T-helper 22 cell (primary cell): ENCODE results near the gene ZNF780A.
"Not testable (repeated sequence)": the region's sequence is repeated elsewhere in the genome, so short reads cannot be mapped to it uniquely, and the experiment has no call there.

Source experiments
- DNase-seq: peaks from one replicate; pipeline ENCODE4 v3.0.0-alpha.2; 2020; ENCODE audit warnings: low read depth

The ZNF780A gene

GRCh38 chr19:40084948-40085347, 5.8 kb downstream of the ZNF780A start:
- DNase-seq = no peak

GRCh38 chr19:40081411-40081810, 9.3 kb downstream of the ZNF780A start:
- DNase-seq = no peak

- DNase-seq = no peak
These were observed 10.5 kb downstream of the ZNF780A start for GRCh38 chr19:40080289-40080688.

GRCh38 chr19:40078377-40078776, 12.4 kb downstream of the ZNF780A start:
- DNase-seq = no peak

GRCh38 chr19:40070058-40070457, 20.7 kb downstream of the ZNF780A start:
- DNase-seq = no peak

- no peak for DNase-seq
These were observed 31.1 kb downstream of the ZNF780A start for GRCh38 chr19:40059624-40060023.

- DNase-seq = no peak
These were observed 33.6 kb downstream of the ZNF780A start for GRCh38 chr19:40057166-40057565.

GRCh38 chr19:40056505-40056904, 34.2 kb downstream of the ZNF780A start:
- DNase-seq = no peak

- DNase-seq = peak; percentile 42
These were observed 34.8 kb downstream of the ZNF780A start, which contains the start of gene ZNF780B for GRCh38 chr19:40055832-40056504. Gene ZNF780B (minus strand): TSS chr19:40056231. CDS start chr19:40050332, 5,899 bp downstream.

- no peak for DNase-seq
These were observed 35.7 kb downstream of the ZNF780A start for GRCh38 chr19:40055049-40055448.

- no peak for DNase-seq
These were observed 36.1 kb downstream of the ZNF780A start for GRCh38 chr19:40054632-40055031.

GRCh38 chr19:40053491-40053890, 37.3 kb downstream of the ZNF780A start:
- no peak for DNase-seq

GRCh38 chr19:40041718-40042117, 49.0 kb downstream of the ZNF780A start:
- not testable (repeated sequence) for DNase-seq

- DNase-seq = not testable (repeated sequence)
These were observed 52.7 kb downstream of the ZNF780A start for GRCh38 chr19:40038047-40038446.

GRCh38 chr19:40035996-40036395, 54.7 kb downstream of the ZNF780A start:
- DNase-seq = no peak

GRCh38 chr19:40033989-40034560, 56.7 kb downstream of the ZNF780A start:
- DNase-seq = no peak

- no peak for DNase-seq
These were observed 64.2 kb downstream of the ZNF780A start for GRCh38 chr19:40026597-40026970.

- no peak for DNase-seq
These were observed 64.7 kb downstream of the ZNF780A start for GRCh38 chr19:40025938-40026596.

- no peak for DNase-seq
These were observed 66.8 kb downstream of the ZNF780A start for GRCh38 chr19:40023969-40024368.
